ENCODE results near the gene PFN1.

DNA sequence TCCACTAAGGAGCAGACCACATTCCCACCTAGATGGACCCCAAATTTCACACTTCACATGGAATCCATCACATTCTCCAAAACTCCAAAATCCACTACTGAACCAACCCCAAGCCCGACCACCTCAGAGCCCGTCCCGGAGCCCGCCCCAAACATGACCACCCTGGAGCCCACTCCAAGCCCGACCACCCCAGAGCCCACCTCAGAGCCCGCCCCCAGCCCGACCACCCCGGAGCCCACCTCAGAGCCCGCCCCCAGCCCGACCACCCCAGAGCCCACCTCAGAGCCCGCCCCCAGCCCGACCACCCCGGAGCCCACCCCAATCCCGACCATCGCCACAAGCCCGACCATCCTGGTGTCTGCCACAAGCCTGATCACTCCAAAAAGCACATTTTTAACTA is 14.7 kb downstream of the PFN1 start:
- no peak for TF ChIP-seq POLR2A (IDR thresholded peaks at IDR 0.05)
- TF ChIP-seq, protein P1, sequence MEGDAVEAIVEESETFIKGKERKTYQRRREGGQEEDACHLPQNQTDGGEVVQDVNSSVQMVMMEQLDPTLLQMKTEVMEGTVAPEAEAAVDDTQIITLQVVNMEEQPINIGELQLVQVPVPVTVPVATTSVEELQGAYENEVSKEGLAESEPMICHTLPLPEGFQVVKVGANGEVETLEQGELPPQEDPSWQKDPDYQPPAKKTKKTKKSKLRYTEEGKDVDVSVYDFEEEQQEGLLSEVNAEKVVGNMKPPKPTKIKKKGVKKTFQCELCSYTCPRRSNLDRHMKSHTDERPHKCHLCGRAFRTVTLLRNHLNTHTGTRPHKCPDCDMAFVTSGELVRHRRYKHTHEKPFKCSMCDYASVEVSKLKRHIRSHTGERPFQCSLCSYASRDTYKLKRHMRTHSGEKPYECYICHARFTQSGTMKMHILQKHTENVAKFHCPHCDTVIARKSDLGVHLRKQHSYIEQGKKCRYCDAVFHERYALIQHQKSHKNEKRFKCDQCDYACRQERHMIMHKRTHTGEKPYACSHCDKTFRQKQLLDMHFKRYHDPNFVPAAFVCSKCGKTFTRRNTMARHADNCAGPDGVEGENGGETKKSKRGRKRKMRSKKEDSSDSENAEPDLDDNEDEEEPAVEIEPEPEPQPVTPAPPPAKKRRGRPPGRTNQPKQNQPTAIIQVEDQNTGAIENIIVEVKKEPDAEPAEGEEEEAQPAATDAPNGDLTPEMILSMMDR (IDR thresholded peaks at IDR 0.05): no peak
